HG03558 (cell line): Measurements from ENCODE around the gene JAML.
"Not testable (repeated sequence)": the region's sequence is repeated elsewhere in the genome, so short reads cannot be mapped to it uniquely, and the experiment has no call there.

Experiments used
- ATAC-seq: cut with Tn5 transposase; IDR thresholded peaks from one replicate; pipeline ENCODE4 v1.9.1; 2021; ENCODE audit warnings: moderate number of reproducible peaks; ENCODE audit not compliant: unreplicated experiment; ENCODE audit errors: extremely low read depth

The JAML gene

GRCh38 chr11:118200497-118200896, 24.3 kb downstream of the JAML start:
- no peak for ATAC-seq

GRCh38 chr11:118199135-118199534, 25.7 kb downstream of the JAML start:
- ATAC-seq = no peak

- no peak for ATAC-seq
These were observed 26.4 kb downstream of the JAML start for GRCh38 chr11:118198370-118198769.

- ATAC-seq = no peak
These were observed 29.8 kb downstream of the JAML start for GRCh38 chr11:118194835-118195627.

- ATAC-seq = no peak
These were observed 30.8 kb downstream of the JAML start for GRCh38 chr11:118193910-118194566.

GRCh38 chr11:118192817-118193216, 32.0 kb downstream of the JAML start:
- not testable (repeated sequence) for ATAC-seq

- ATAC-seq = not testable (repeated sequence)
These were observed 33.8 kb downstream of the JAML start for GRCh38 chr11:118190942-118191506.

- no peak for ATAC-seq
These were observed 38.3 kb downstream of the JAML start for GRCh38 chr11:118186346-118187107.

- ATAC-seq = no peak
These were observed 39.8 kb downstream of the JAML start for GRCh38 chr11:118184784-118185579.

- ATAC-seq = not testable (repeated sequence)
These were observed 41.1 kb downstream of the JAML start for GRCh38 chr11:118183691-118184090.

- ATAC-seq = no peak
These were observed 44.5 kb downstream of the JAML start for GRCh38 chr11:118180300-118180703.

GRCh38 chr11:118176778-118177134, 48.1 kb downstream of the JAML start:
- ATAC-seq = no peak

- ATAC-seq = no peak
These were observed 48.6 kb downstream of the JAML start, which contains the start of gene SCN2B for GRCh38 chr11:118175993-118176777. Gene SCN2B (minus strand): TSS chr11:118176639. CDS start chr11:118176431, 208 bp downstream.

- ATAC-seq = no peak
These were observed 49.5 kb downstream of the JAML start for GRCh38 chr11:118175031-118175992.

- no peak for ATAC-seq
These were observed 50.7 kb downstream of the JAML start for GRCh38 chr11:118174006-118174567.

- ATAC-seq = no peak
These were observed 52.5 kb downstream of the JAML start for GRCh38 chr11:118172356-118172755.

GRCh38 chr11:118171269-118172062, 53.3 kb downstream of the JAML start:
- ATAC-seq = no peak
